Measurements from ENCODE around the gene TMEFF2.

Gene TMEFF2

GRCh38 chr2:192194866-192195547 lies at the start of gene TMEFF2:
Gene TMEFF2 (minus strand): TSS chr2:192194933. CDS start chr2:192194524, 409 bp downstream.
- peak; percentile 92 to 93 for DNase-seq

GRCh38 chr2:192243488-192243887 lies 48.8 kb upstream of the TMEFF2 start:
- DNase-seq, result peak in 1 of 2 experiments; percentile 31

GRCh38 chr2:192236136-192236535 lies 41.4 kb upstream of the TMEFF2 start:
- no peak for DNase-seq

- DNase-seq, result no peak
Observed at GRCh38 chr2:192230889-192231453, 36.2 kb upstream of the TMEFF2 start.

GRCh38 chr2:192228685-192229084 lies 34.0 kb upstream of the TMEFF2 start:
- DNase-seq, result no peak

GRCh38 chr2:192218970-192219369 lies 24.2 kb upstream of the TMEFF2 start:
- DNase-seq, result no peak

GRCh38 chr2:192218377-192218776 lies 23.6 kb upstream of the TMEFF2 start:
- DNase-seq, result no peak

- no peak for DNase-seq
Observed at GRCh38 chr2:192216336-192216735, 21.6 kb upstream of the TMEFF2 start.

- DNase-seq, result no peak
Observed at GRCh38 chr2:192215096-192215877, 20.6 kb upstream of the TMEFF2 start.

- no peak for DNase-seq
Observed at GRCh38 chr2:192208848-192209247, 14.1 kb upstream of the TMEFF2 start.

GRCh38 chr2:192206399-192206798 lies 11.7 kb upstream of the TMEFF2 start:
- no peak for DNase-seq

GRCh38 chr2:192203876-192204275 lies 9.1 kb upstream of the TMEFF2 start:
- no peak for DNase-seq

- no peak for DNase-seq
Observed at GRCh38 chr2:192202373-192202772, 7.6 kb upstream of the TMEFF2 start.

GRCh38 chr2:192201116-192201515 lies 6.4 kb upstream of the TMEFF2 start:
- no peak for DNase-seq

- DNase-seq, result peak in 1 of 2 experiments; percentile 41
Observed at GRCh38 chr2:192197357-192197756, 2.6 kb upstream of the TMEFF2 start.

GRCh38 chr2:192196421-192197194 lies 1.9 kb upstream of the TMEFF2 start:
- peak in 1 of 2 experiments; percentile 28 for DNase-seq

- peak; percentile 10 to 32 for DNase-seq
Observed at GRCh38 chr2:192195548-192196418, 1.1 kb upstream of the TMEFF2 start.

GRCh38 chr2:192194265-192194865 lies 368 bp downstream of the TMEFF2 start:
- DNase-seq, result peak; percentile 45 to 65

GRCh38 chr2:192190474-192190873 lies 4.3 kb downstream of the TMEFF2 start:
- peak in 1 of 2 experiments; percentile 32 for DNase-seq

GRCh38 chr2:192186806-192187205 lies 7.9 kb downstream of the TMEFF2 start:
- DNase-seq, result no peak

- DNase-seq, result no peak
Observed at GRCh38 chr2:192184349-192184748, 10.4 kb downstream of the TMEFF2 start.

GRCh38 chr2:192183296-192183695 lies 11.4 kb downstream of the TMEFF2 start:
- no peak for DNase-seq
